ENCODE results near the gene ZSCAN5B. TPM values are rescaled to one million over a fixed set of nuclear protein-coding genes. Genes with fewer than 3 reads are reported as not detected.
A peak's percentile ranks its signal among the peaks of the same experiment; 100 is the strongest.

Gene ZSCAN5B
- total and polyA plus RNA-seq, 8 donors = 0.14 to 0.22 (median 0.21) TPM; not detected in 4

GRCh38 chr19:56174086-56174485, 23.5 kb downstream of the ZSCAN5B start:
- intact Hi-C loops (cut with DNase I) = loop anchor here in 1 of 2 donors (5.0 to 10.0 kb wide), 2 partner anchors 69 to 97 kb away; no protein-coding TSS in a partner anchor
- no peak overlapping the region for H3K27ac ChIP-seq
- H3K36me3 ChIP-seq = no peaks in the 10 kb centered on the region
- H3K4me1 ChIP-seq = peaks cover 0 to 6% of the 10 kb centered on the region in 2 donors
- DNase-seq (no peak), ATAC-seq (no peak)
- no peaks in the 10 kb centered on the region for H3K9me3 ChIP-seq
- H3K4me3 ChIP-seq = no peak overlapping the region
- TF ChIP-seq CTCF (IDR thresholded peaks at IDR 0.05) = no peak
- H3K27me3 ChIP-seq = peaks cover 6 to 37% of the 10 kb centered on the region in 2 donors

GRCh38 chr19:56170261-56170660, 27.3 kb downstream of the ZSCAN5B start:
- DNase-seq (peak in 3 of 4 donors; percentile 13 to 82 (median 82)), ATAC-seq (peak; percentile 89)
- intact Hi-C loops (cut with DNase I) = loop anchor here in 1 of 2 donors (5.0 to 10.0 kb wide), 2 partner anchors 65 to 93 kb away; no protein-coding TSS in a partner anchor
- Histone ChIP-seq H3K9me3 (no peaks in the 10 kb centered on the region), H3K4me3 (no peak overlapping the region), H3K4me1 (peaks cover 0 to 6% of the 10 kb centered on the region in 2 donors), H3K27me3 (peaks cover 0 to 16% of the 10 kb centered on the region in 2 donors), H3K27ac (no peak overlapping the region), H3K36me3 (no peaks in the 10 kb centered on the region)
- no peak for TF ChIP-seq CTCF (IDR thresholded peaks at IDR 0.05)

GRCh38 chr19:56167064-56167578, 30.5 kb downstream of the ZSCAN5B start:
- Histone ChIP-seq H3K9me3 (no peaks in the 10 kb centered on the region), H3K27ac (no peak overlapping the region), H3K4me3 (no peak overlapping the region), H3K27me3 (peaks cover 0 to 4% of the 10 kb centered on the region in 2 donors), H3K36me3 (no peaks in the 10 kb centered on the region), H3K4me1 (peaks cover 0 to 5% of the 10 kb centered on the region in 2 donors)
- intact Hi-C loops (cut with DNase I) = no loop called here
- no peak for DNase-seq
- no peak for TF ChIP-seq CTCF (IDR thresholded peaks at IDR 0.05)
- no peak for ATAC-seq

GRCh38 chr19:56163097-56163496, 34.5 kb downstream of the ZSCAN5B start:
- H3K27me3 ChIP-seq = peaks cover 0 to 4% of the 10 kb centered on the region in 2 donors
- no peak for TF ChIP-seq CTCF (IDR thresholded peaks at IDR 0.05)
- H3K27ac ChIP-seq = no peak overlapping the region
- peaks cover 0 to 33% of the 10 kb centered on the region in 2 donors for H3K36me3 ChIP-seq
- H3K4me1 ChIP-seq = no peaks in the 10 kb centered on the region
- no peaks in the 10 kb centered on the region for H3K9me3 ChIP-seq
- ATAC-seq (no peak), DNase-seq (no peak)
- H3K4me3 ChIP-seq = no peak overlapping the region
- intact Hi-C loops (cut with DNase I) = no loop called here

- no peaks in the 10 kb centered on the region for H3K4me1 ChIP-seq
- no peak overlapping the region for H3K4me3 ChIP-seq
- DNase-seq (no peak), ATAC-seq (no peak)
- no peak overlapping the region for H3K27ac ChIP-seq
- TF ChIP-seq CTCF (IDR thresholded peaks at IDR 0.05) = no peak
- peaks cover 0 to 4% of the 10 kb centered on the region in 2 donors for H3K27me3 ChIP-seq
- intact Hi-C loops (cut with DNase I) = no loop called here
- H3K36me3 ChIP-seq = peaks cover 0 to 33% of the 10 kb centered on the region in 2 donors
- H3K9me3 ChIP-seq = no peaks in the 10 kb centered on the region
Observed at GRCh38 chr19:56162258-56162657, 35.3 kb downstream of the ZSCAN5B start.

Measured in left lung (tissue), 10 donors.